Esophagus squamous epithelium (tissue), 4 donors: ENCODE data around the gene CLDN24.

Experiments
- POLR2A ChIP-seq, 4 donors: fragments of 450-650 bp; IDR thresholded peaks; one replicate each; pipeline ENCODE4 v1.6.1; 2017; ENCODE audit warnings: antibody characterized with exemption in 4 of 4, mild to moderate bottlenecking in 4 of 4, moderate library complexity in 3 of 4
- TF ChIP-seq, protein P1 (sequence below), 6 experiments: fragments of 450-650 bp in 4 of 6; fragments of 200-600 bp in 2 of 6; sonication (generic) in 2 of 6; IDR thresholded peaks; one replicate each; pipeline ENCODE4 v1.5.1; 2016 to 2019; ENCODE audit warnings: antibody characterized with exemption in 6 of 6, mild to moderate bottlenecking in 4 of 6, moderate library complexity in 4 of 6

DNA sequence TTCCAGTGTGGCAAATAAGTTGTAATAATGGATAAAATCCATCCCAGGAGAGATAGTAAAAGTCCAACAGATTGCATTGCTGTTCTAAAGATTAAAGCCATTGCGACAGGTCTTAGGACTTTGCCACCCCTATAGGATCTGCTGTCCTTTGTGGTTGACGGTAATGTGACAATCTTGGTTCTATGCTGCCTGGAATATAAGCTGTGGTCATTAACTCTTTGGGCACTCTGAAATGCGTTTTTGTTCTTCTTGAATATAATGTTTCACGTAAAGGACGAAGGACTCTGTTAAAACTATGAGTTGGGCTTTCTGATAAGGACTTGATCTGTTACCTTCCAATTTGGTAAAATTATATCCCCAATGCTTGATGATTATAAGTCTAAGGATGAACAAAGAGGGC lies at the start of gene CLDN24:
- TF ChIP-seq, protein P1, sequence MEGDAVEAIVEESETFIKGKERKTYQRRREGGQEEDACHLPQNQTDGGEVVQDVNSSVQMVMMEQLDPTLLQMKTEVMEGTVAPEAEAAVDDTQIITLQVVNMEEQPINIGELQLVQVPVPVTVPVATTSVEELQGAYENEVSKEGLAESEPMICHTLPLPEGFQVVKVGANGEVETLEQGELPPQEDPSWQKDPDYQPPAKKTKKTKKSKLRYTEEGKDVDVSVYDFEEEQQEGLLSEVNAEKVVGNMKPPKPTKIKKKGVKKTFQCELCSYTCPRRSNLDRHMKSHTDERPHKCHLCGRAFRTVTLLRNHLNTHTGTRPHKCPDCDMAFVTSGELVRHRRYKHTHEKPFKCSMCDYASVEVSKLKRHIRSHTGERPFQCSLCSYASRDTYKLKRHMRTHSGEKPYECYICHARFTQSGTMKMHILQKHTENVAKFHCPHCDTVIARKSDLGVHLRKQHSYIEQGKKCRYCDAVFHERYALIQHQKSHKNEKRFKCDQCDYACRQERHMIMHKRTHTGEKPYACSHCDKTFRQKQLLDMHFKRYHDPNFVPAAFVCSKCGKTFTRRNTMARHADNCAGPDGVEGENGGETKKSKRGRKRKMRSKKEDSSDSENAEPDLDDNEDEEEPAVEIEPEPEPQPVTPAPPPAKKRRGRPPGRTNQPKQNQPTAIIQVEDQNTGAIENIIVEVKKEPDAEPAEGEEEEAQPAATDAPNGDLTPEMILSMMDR (IDR thresholded peaks at IDR 0.05): no peak
- TF ChIP-seq POLR2A (IDR thresholded peaks at IDR 0.05): no peak
